Right lobe of liver (tissue), 4 donors: ENCODE data around the gene REXO1.

Experiments
- POLR2A ChIP-seq: fragments of 450-650 bp; IDR thresholded peaks from one replicate; pipeline ENCODE4 v1.6.1; 2017; ENCODE audit warnings: antibody characterized with exemption, mild to moderate bottlenecking
- TF ChIP-seq, protein P1 (sequence below), 4 donors: fragments of 200-600 bp in 3 of 4; fragments of 450-650 bp in 1 of 4; IDR thresholded peaks; one replicate each; pipeline versions ENCODE4 v1.5.1 to v1.8.0; 2016 to 2022; ENCODE audit warnings: antibody characterized with exemption in 4 of 4, mild to moderate bottlenecking in 2 of 4
- donor health status: DM: no; HTN: no; CAD: no.
- donor health status: DM: no; HTN: no; CAD: no.
- donor health status: DM: no; HTN: yes; CAD: no.

DNA sequence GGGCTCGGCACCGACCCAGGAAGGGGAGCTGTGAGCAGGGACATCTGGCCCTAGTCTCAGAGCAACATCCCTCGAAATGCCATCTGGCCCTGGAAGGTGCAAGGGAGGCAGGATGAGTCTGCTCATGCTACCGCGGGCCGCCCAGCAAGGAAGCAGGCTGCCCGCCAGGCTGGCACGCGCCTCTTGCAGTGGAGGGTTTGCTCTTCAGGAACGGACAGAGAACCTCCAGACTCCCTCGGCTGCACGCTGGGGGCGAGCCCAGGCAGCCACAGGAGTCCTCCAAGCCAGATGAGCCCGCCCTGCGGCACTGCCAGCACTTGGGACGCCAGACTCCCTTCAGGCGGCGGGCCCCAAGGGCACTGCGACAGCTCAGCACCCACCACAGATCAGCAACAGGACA lies 26.1 kb downstream of the REXO1 start:
- TF ChIP-seq, protein P1, sequence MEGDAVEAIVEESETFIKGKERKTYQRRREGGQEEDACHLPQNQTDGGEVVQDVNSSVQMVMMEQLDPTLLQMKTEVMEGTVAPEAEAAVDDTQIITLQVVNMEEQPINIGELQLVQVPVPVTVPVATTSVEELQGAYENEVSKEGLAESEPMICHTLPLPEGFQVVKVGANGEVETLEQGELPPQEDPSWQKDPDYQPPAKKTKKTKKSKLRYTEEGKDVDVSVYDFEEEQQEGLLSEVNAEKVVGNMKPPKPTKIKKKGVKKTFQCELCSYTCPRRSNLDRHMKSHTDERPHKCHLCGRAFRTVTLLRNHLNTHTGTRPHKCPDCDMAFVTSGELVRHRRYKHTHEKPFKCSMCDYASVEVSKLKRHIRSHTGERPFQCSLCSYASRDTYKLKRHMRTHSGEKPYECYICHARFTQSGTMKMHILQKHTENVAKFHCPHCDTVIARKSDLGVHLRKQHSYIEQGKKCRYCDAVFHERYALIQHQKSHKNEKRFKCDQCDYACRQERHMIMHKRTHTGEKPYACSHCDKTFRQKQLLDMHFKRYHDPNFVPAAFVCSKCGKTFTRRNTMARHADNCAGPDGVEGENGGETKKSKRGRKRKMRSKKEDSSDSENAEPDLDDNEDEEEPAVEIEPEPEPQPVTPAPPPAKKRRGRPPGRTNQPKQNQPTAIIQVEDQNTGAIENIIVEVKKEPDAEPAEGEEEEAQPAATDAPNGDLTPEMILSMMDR (IDR thresholded peaks at IDR 0.05) = no peak
- no peak for TF ChIP-seq POLR2A
